AG10803 (cell line): ENCODE measurements around the gene ANO8.

Experiments used
- DNase-seq: peaks from one replicate; pipeline ENCODE4 v3.0.0; 2010; ENCODE audit warnings: low read depth
- H3K4me3 ChIP-seq: 2 replicates; pipeline ENCODE4 v1.5.1; 2011; ENCODE audit warnings: mild to moderate bottlenecking, low read length, control low read depth
- CTCF ChIP-seq: conservative IDR thresholded peaks from 2 replicates; pipeline ENCODE4 v1.5.1; 2011; ENCODE audit warnings: mild to moderate bottlenecking, low read length, control low read depth, inconsistent platforms

Gene ANO8

GRCh38 chr19:17311455-17312188, 23.0 kb downstream of the ANO8 start:
- TF ChIP-seq CTCF = no peak
- peak; percentile 57 for DNase-seq
- no peak overlapping the region for H3K4me3 ChIP-seq

- no peak for TF ChIP-seq CTCF
- DNase-seq = no peak
- H3K4me3 ChIP-seq = peak overlapping the region; percentile 90
Observed at GRCh38 chr19:17309965-17310461, 24.6 kb downstream of the ANO8 start.

GRCh38 chr19:17309198-17309964, 25.3 kb downstream of the ANO8 start, which contains the start of gene DDA1:
DDA1 (plus strand) TSS chr19:17309563; CDS start chr19:17309655, 92 bp downstream.
- TF ChIP-seq CTCF = no peak
- H3K4me3 ChIP-seq = peak within 1 kb of the TSS; percentile 90
- peak; percentile 100 for DNase-seq

- TF ChIP-seq CTCF = no peak
Observed at GRCh38 chr19:17307876-17308377, 26.7 kb downstream of the ANO8 start.

GRCh38 chr19:17306285-17306714, 28.4 kb downstream of the ANO8 start:
- TF ChIP-seq CTCF = no peak
- peak overlapping the region; percentile 81 for H3K4me3 ChIP-seq
- no peak for DNase-seq

More at GRCh38 chr19:17307876-17308377, 26.7 kb downstream of the ANO8 start:
- H3K4me3 ChIP-seq = no peak overlapping the region
- DNase-seq = no peak

- peak; percentile 99 for DNase-seq
- TF ChIP-seq CTCF = peak; percentile 67
- peak within 1 kb of the TSS; percentile 81 for H3K4me3 ChIP-seq
Observed at GRCh38 chr19:17305517-17306284, 29.0 kb downstream of the ANO8 start, which contains the start of gene MRPL34. MRPL34 (plus strand) TSS chr19:17305872; CDS start chr19:17305893, 21 bp downstream.
